Measurements from ENCODE around the gene ZNG1F.
"Not testable (repeated sequence)": the region's sequence is repeated elsewhere in the genome, so short reads cannot be mapped to it uniquely, and the experiment has no call there.

Gene ZNG1F

DNA sequence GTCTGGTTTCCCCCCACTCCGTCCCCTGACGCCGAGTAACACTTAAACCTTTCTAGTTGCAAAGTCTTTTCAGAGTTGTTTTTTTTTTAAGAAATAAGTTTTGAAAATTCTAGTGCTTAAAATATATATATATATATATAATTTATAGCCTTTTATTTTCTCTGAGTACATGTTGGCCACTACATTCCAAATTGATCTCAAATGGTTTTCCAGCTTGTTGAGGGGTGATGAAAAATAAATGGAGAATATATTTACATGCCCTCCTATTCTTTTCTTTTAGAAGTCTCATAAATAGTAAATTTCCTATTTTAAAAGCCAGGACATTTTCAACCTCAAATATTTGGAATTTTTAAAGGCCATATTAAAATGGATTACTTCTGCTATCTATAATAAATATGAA is 63.2 kb downstream of the ZNG1F start:
- DNase-seq (ENCODE audit: low spot score); in situ Hi-C loops (cut with MboI; ENCODE audit: low sequenced_read_pairs, unreplicated experiment): not testable (repeated sequence)

DNA sequence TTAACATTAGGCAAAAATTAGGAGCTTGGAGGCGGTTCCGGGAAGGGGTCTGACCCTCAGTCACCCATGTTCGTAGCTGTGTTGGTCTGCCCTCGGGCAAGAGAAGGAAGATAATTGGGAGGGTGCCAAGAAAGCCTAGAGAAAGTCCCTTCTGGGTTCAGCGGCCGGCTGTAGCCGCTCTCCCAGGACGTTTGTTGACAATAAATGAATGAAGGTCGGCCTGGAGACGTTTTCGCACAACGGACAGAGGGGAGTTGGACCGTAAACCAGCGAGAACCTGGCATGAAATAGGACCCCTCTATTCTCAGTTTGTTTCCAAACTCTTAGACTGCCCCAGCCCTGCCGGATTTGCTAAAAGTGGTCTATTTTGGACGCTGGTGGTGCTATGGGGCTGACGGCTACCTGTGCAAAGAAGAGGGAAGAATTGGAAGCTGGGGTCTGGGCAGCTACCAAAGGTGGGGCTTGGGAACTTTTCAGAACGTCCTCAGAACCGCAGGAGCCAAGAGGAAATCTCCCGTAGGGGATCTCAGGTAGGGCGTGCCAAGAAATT is 63.9 kb downstream of the ZNG1F start:
- in situ Hi-C loops (cut with MboI; ENCODE audit: low sequenced_read_pairs, unreplicated experiment); DNase-seq (ENCODE audit: low spot score): not testable (repeated sequence)

DNA sequence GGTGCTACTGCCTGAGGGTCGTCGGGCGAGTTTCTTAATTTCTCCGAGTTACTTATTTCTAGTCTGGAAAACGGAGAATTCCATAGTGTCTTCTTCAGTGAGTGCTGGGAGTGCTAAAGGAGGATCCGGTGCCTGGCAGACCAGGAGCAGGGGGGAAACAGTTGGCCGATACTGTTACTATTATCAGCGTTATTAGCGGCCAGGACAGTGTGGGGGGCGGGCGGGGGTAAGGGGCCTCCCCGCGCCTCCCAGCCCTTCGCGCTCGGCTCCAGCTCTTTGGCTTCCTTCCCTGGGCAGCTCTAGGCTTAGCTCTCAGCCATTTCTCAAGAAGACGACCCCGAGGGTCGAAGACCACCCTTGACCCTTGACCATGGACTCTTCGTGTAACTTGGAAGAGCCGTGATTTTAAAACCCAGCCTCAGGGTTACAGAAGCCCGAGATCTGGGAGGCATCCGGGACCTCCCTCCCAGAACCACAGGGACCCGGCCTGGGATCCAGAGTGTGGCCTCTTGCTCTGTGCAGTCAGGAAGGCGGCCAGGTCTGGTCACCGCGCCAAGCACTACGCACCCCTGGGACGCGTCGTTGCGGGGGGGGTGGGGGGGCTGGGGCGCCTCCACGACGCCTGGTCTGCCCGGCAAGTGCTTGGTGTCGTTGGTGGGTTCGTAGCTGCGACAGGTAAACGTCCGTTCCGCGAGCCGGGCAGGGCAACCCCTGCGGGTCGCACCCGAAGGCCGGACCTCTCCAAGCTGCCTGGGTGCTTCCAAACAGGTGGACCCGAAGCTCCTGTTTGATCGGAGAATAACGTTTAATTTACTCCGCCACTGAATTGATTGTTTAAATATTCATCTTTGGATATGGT is 64.6 kb downstream of the ZNG1F start:
- in situ Hi-C loops (cut with MboI; ENCODE audit: low sequenced_read_pairs, unreplicated experiment); DNase-seq (ENCODE audit: low spot score): not testable (repeated sequence)

DNA sequence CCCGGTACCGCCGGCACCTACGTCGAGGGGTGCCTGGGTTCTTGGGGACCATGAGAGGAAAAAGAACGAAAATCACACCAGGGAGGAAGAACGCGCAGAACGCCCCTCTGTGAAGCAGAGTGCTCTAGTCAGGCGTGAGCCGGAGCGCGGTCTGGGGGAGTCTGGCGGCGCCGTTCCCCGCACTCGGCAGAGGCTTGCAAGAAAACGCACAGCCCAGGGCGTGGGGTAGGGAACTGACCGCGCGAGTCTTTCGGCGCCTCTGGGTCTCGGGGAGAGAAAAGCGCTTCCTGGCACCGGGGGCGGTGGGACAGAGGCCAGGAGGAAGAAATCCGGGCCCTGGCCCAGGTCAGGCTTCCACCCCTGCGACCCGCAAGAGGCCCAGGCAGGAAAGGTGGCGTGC is 65.3 kb downstream of the ZNG1F start:
- DNase-seq (ENCODE audit: low spot score); in situ Hi-C loops (cut with MboI; ENCODE audit: low sequenced_read_pairs, unreplicated experiment): not testable (repeated sequence)

DNA sequence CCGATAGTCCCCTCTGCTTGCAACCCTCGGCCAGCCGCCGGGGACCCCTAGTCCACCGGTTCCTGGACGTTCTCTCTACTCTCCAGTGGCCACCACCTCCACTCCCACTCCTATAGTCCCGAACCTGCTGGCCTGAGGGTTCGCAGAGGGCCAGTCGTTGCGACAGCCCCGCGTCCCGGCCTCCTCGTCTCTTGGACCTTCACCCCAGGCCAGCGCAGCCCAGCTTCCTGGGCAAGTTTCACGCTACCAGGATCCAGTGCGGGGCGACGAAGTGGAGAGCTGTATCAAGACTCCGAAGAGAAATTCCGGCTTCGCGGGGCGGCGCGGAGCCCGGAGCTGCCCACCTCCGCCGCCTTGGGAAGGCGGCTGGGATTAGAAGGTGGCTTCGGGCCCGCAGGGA is 65.7 kb downstream of the ZNG1F start:
- DNase-seq (ENCODE audit: low spot score): not testable (repeated sequence)

DNA sequence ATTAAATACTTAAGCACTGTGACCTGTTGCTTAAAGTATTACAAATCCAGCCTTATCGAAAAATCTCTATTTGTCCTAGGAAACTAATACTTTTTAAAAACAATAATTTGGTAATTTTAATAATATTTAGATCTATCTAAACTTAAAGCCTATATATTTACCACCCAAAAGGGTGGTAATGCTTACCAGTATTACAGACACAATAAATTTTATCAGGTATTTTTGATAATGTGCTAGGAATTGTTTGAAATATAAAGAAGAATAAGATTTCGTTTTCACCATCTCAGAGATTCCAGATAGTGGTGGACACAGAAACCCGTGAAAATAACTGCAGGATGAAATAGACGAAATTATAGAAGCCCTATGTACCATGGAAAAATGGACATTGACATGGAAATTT is 68.4 kb downstream of the ZNG1F start:
- in situ Hi-C loops (cut with MboI; ENCODE audit: low sequenced_read_pairs, unreplicated experiment); DNase-seq (ENCODE audit: low spot score): not testable (repeated sequence)

More for the DNA sequence above, 65.7 kb downstream of the ZNG1F start:
- in situ Hi-C loops (cut with MboI; ENCODE audit: low sequenced_read_pairs, unreplicated experiment): not testable (repeated sequence)

DNA sequence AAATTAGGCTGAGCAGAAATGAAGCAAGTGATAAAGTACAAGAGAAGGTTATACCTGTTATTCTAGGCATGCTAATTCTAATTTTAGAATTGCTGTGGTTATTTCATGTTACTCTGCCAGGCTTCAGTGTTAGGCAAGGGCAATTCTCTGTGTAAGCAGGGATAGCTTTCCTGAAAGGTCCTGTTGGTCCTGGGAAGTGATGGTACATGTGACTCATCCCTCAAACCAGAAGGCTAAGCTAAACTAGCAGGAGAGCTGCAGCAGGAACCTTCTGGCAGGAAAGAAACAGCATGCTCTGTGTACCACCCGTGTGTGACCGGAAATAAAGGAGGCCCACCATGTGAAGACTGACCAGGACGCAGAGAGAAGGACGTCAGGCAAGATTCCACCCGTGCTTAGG is 69.4 kb downstream of the ZNG1F start:
- in situ Hi-C loops (cut with MboI; ENCODE audit: low sequenced_read_pairs, unreplicated experiment); DNase-seq (ENCODE audit: low spot score): not testable (repeated sequence)

DNA sequence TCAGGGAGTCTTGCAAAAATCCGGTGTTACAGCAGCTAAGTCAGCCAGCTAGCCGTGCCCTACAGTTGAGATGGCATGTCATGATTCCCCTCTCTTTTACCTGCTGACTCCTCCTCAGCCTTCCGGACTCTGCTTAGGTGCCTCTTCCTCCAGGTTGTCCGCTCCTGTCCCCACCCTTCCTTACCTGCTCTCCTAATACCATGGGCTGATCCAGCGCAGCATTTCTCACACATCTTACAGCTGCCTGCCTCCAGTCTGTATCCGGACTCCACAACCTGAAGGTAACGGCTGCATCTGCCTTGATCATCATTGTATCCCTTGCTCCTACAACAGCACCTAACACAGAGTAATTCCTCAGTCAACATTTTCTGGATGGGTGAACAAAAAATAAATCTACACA is 69.8 kb downstream of the ZNG1F start:
- in situ Hi-C loops (cut with MboI; ENCODE audit: low sequenced_read_pairs, unreplicated experiment): not testable (repeated sequence)

DNA sequence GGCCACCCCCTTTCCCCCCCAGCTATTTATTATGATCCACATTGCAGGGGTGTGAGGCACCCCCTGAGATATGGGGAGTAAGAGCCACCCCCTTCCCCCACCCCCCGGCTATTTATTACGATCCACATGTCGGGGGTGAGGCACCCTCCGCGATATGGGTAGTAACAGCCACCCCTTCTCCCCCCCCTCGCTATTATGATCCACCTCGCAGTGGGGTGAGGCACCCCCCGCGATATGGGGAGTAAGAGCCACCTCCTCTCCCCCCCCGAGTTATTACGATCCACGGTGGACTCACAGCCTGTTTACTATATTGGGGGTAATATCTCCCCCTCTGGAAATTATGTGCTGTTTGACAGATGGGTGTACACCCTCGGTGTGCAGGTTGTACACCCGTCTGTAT is 75.8 kb downstream of the ZNG1F start:
- DNase-seq (ENCODE audit: low spot score); in situ Hi-C loops (cut with MboI; ENCODE audit: low sequenced_read_pairs, unreplicated experiment): not testable (repeated sequence)

More for the DNA sequence above, 69.8 kb downstream of the ZNG1F start:
- not testable (repeated sequence) for DNase-seq (ENCODE audit: low spot score)

DNA sequence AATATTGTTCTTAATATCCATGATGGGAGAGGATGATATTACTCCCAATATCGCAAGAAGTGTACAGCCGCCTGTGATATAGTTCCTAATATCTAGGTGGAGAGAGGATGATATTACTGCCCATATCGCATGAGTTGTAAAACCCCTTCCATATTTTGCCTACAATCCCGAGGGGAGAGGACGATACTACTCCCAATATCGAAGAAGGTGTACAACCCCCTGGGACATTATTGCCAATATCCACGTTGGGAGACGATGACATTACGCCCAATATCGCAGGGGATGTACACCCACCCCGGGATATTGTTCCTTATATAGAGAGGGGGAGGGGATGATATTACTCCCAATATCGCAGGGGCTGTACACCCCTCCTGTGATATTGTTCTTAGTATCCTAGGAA is 77.7 kb downstream of the ZNG1F start:
- in situ Hi-C loops (cut with MboI; ENCODE audit: low sequenced_read_pairs, unreplicated experiment); DNase-seq (ENCODE audit: low spot score): not testable (repeated sequence)

DNA sequence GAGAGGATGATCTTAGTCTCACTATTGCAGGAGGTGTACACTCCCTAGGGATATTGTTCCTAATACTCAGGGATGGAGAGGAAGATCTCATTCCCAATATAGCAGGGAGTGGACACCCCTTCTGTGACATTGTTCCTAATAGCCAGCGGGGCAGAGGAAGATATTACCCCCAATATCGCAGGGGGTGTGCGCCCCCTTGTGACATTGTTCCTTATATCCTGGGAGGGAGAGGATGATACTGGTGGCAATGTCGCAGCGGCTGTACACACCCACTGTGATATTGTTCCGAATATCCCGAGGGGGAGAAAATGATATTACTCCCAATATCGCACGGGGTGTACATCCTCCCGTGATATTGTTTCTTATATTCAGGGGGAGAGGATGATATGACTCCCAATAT is 78.2 kb downstream of the ZNG1F start:
- DNase-seq (ENCODE audit: low spot score); in situ Hi-C loops (cut with MboI; ENCODE audit: low sequenced_read_pairs, unreplicated experiment): not testable (repeated sequence)

DNA sequence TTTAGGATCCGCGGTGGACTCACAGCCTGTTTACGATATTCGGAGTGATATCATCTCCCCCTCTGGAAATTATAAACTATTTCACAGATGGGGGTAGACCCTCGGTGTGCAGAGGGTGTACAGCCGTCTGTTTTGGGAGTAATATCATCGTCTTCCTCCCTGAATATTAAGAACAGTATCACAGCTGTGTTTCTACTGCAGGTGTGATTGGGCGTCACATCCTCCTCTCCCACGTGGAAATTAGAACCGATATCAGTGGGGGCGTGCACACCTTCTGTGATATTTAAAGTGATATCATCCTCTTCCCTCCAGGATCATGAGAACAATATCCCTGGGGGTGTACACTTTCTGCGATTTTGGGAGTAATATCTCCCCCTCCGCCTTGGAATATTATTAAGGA is 79.9 kb downstream of the ZNG1F start:
- in situ Hi-C loops (cut with MboI; ENCODE audit: low sequenced_read_pairs, unreplicated experiment); DNase-seq (ENCODE audit: low spot score): not testable (repeated sequence)

DNA sequence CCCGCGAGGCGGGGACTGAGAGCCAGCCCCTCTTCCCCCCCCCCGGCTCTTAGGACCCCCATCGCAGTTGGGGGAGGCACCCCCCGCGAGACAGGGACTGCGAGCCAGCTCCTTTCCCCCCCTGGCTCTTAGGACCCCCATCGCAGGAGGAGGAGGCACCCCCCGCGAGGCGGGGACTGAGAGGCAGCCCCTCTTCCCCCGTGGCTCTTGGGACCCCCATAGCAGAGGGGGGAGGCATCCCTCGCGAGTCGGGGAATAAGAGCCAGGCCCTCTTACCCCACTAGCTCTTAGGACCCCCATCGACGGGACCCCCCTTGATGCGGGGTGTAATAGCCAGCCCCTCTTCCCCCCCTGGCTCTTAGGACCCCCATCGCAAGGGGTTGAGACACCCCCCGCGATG is 80.3 kb downstream of the ZNG1F start:
- in situ Hi-C loops (cut with MboI; ENCODE audit: low sequenced_read_pairs, unreplicated experiment): not testable (repeated sequence)

DNA sequence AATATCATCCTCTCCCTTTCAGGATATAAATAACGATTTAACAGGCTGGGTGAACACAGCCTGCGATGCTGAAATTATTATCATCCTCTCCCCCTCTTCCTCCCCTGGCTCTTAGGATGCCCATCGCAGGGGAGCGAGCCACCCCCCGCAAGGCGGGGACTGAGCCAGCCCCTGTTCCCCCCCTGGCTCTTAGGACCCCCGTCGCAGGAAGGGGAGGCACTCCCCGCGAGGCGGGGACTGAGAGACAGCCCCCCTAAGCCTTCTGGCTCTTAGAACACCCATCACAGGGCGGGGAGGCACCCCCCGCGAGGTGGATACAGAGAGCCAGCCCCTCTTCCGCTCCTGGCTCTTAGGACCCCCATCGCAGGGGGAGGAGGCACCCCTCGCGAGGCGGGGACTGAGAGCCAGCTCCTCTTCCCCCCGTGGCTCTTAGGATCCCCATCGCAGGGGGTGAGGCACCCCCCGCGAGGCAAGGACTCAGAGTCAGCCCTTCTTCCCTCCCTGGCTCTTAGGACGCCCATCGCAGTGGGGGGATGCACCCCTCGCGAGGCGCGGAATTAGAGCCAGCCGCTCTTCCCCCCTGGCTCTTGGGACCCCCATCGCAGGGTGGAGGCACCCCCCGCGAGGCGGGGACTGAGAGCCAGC is 82.5 kb downstream of the ZNG1F start:
- DNase-seq (ENCODE audit: low spot score); in situ Hi-C loops (cut with MboI; ENCODE audit: low sequenced_read_pairs, unreplicated experiment): not testable (repeated sequence)

More for the DNA sequence above, 80.3 kb downstream of the ZNG1F start:
- DNase-seq (ENCODE audit: low spot score): not testable (repeated sequence)

DNA sequence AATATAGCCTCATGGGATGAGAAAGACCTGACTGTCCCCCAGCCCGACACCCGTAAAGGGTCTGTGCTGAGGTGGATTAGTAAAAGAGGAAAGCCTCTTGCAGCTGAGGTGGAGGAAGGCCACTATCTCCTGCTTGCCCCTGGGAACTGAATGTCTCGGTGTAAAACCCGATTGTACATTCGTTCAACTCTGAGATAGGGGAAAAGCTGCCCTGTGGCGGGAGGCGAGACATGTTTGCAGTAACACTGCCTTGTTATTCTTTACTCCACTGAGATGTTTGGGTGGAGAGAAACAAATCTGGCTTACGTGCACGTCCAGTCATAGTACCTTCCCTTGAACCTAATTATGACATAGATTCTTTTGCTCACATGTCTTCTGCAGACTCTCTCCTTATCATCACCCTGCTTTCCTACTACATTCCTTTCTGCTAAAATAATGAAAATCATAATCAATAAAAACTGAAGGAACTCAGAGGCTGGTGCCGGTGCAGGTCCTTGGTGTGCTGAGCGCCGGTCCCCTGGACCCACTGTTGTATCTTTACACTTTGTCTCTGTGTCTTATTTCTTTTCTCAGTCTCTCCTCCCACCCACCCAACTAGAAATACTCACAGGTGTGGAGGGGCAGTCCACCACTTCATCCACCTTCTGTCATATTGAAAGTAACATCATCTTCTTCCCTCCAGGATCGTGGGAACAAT is 83.4 kb downstream of the ZNG1F start:
- in situ Hi-C loops (cut with MboI; ENCODE audit: low sequenced_read_pairs, unreplicated experiment); DNase-seq (ENCODE audit: low spot score): not testable (repeated sequence)

DNA sequence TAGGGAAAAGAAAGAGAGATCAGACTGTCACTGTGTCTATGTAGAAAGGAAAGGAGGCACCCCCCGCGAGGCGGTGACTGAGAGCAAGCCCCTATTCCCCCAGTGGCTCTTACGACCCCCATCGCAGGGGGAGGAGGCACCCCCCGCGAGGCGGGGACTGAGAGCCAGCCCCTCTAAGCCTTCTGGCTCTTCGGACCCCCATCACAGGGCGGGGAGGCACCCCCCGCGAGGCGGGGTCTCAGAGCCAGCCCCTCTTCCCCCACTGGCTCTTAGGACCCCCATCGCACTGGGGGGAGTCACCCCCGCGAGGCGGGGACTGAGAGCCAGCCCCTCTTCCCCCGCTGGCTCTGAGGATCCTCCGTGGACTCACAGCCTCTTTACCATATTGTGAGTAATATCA is 84.6 kb downstream of the ZNG1F start:
- in situ Hi-C loops (cut with MboI; ENCODE audit: low sequenced_read_pairs, unreplicated experiment); DNase-seq (ENCODE audit: low spot score): not testable (repeated sequence)

DNA sequence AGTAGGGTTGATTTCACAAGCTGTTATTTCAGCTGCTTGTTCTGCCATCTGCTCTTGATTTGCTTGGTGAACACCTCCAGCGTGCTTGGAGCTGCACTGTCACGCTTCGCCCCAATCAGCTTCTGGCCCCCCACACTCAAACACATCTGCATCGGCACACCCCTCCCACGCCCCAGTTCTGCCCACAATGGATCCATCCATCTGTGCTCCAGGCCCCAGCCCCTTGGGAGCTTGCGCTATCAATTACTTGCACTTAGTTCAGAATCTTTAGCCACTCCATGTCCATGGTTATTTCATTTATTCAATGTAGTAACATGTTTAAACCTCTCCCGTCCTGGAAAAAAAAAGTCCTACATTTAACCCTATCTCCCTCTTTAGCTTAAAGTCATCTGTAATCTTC is 88.6 kb downstream of the ZNG1F start:
- in situ Hi-C loops (cut with MboI; ENCODE audit: low sequenced_read_pairs, unreplicated experiment); DNase-seq (ENCODE audit: low spot score): not testable (repeated sequence)

DNA sequence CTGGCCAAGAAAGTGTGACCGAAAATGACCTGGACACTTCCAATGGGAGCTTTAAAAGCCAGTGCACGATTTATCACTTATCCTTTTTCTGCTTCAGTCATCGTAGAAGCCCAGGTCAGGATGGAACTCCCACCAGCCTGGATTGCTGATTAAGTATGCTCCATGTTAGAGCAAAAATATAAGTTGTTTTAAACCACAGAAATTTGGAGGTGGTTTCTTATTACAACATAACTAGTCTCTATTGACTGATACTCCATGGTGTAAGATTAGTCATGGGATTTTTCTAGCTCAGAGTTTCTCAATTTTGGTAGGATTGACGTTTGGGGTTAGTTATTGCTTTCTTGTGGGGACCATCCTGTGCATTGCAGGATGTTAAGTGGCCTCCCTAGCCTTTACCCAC is 90.4 kb downstream of the ZNG1F start:
- DNase-seq (ENCODE audit: low spot score); in situ Hi-C loops (cut with MboI; ENCODE audit: low sequenced_read_pairs, unreplicated experiment): not testable (repeated sequence)

DNA sequence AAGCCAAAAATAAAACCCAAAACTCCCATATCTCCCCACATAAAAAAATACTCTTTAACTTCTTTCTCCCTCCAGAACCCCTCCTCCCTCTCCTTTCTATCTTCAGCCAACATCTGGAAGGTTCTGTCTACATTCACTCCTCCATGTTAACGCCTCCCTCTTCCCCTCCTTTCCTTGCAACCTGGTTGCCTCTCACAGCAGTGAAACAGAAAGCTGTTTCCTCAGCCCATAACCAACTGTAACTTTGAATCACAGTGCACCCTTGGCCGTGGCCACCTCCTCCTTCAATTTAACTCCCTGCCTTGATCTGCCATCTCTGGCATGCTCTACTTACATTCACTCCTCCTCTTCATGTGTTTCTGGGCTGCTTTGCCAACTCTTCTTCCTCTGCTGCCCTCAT is 94.1 kb downstream of the ZNG1F start:
- in situ Hi-C loops (cut with MboI; ENCODE audit: low sequenced_read_pairs, unreplicated experiment); DNase-seq (ENCODE audit: low spot score): not testable (repeated sequence)
